HepG2 (cell line): ENCODE measurements around the gene SMIM1. TPM values are rescaled to one million over a fixed set of nuclear protein-coding genes. Genes with fewer than 3 reads are reported as not detected.

Experiments
- ATAC-seq: fragments of 200-7000 bp; cut with Tn5 transposase; 3 replicates; pipeline ENCODE4 v1.9.1; 2020; ENCODE audit warnings: mild to moderate bottlenecking, moderate library complexity
- BruUV-seq: library from RNA; stranded (reverse); fragments of 400-500 nt; replicated peaks from 2 replicates; lab custom pipeline; 2021; lab: Mats Ljungman, UMichigan
- CTCF ChIA-PET: fragments of 300-600 bp; formaldehyde crosslinking; extraction: SDS; loops from one replicate; lab custom pipeline; 2021; ENCODE audit warnings: low total read pairs, inconsistent platforms, low intra/inter-chr PET ratio; lab: Yijun Ruan, JAX
- POLR2A ChIA-PET: fragments of 350-600 bp; sonication (Branson Sonifier 250); formaldehyde crosslinking; loops from one replicate; lab custom pipeline; 2020; ENCODE audit warnings: antibody characterized with exemption, inconsistent platforms; lab: Yijun Ruan, JAX
- DNase-seq: peaks from one replicate; pipeline ENCODE4 v3.0.0-alpha.2; 2015; ENCODE audit warnings: low spot score
- FAIRE-seq: peaks from 3 replicates; lab custom pipeline; 2011; peaks lifted over from hg19 to GRCh38; lab: Jason Lieb, UNC
- H2AFZ ChIP-seq: one replicate; pipeline ENCODE4 v1.6.1; 2011; ENCODE audit warnings: low read length, inconsistent platforms
- H3K27ac ChIP-seq: fragments of 300-600 bp; 3 replicates; pipeline ENCODE4 v1.8.0; 2011; ENCODE audit warnings: mixed run types, mild to moderate bottlenecking, mixed read lengths, low read length, inconsistent platforms; ENCODE audit not compliant: insufficient read depth; ENCODE audit errors: extremely low read length
- H3K27me3 ChIP-seq, 2 experiments: fragments of 200-600 bp in 1 of 2; 2 replicates in 1 of 2; 3 replicates in 1 of 2; pipeline versions ENCODE4 v1.6.0 to v1.8.0; 2011; ENCODE audit warnings: low read length in 2 of 2, mild to moderate bottlenecking in 2 of 2, moderate library complexity in 2 of 2, inconsistent platforms in 1 of 2; ENCODE audit not compliant: insufficient read depth in 2 of 2, control insufficient read depth in 1 of 2
- H3K36me3 ChIP-seq, 2 experiments: fragments of 200-600 bp in 1 of 2; replicated peaks in 1 of 2; 2 replicates in 1 of 2; 3 replicates in 1 of 2; pipeline versions ENCODE4 v1.5.1 to v1.8.0; 2011; ENCODE audit warnings: low read length in 2 of 2, inconsistent platforms in 1 of 2; ENCODE audit not compliant: insufficient read depth in 2 of 2, control insufficient read depth in 1 of 2
- H3K4me1 ChIP-seq: 2 replicates; pipeline ENCODE4 v1.5.1; 2012; ENCODE audit warnings: low read length, inconsistent platforms; ENCODE audit not compliant: insufficient read depth
- H3K4me2 ChIP-seq: 2 replicates; pipeline ENCODE4 v1.6.0; 2011; ENCODE audit warnings: low read depth, low read length, inconsistent platforms
- H3K4me3 ChIP-seq, 3 experiments: fragments of 200-600 bp in 1 of 3; sonication (generic), shearing (Covaris generic) in 1 of 3; replicated peaks in 1 of 3; 2 replicates each; pipeline ENCODE4 v1.5.1; 2011 to 2016; ENCODE audit warnings: low read length in 3 of 3, inconsistent platforms in 2 of 3, low read depth in 2 of 3, mild to moderate bottlenecking in 2 of 3, control low read depth in 1 of 3, mixed read lengths in 1 of 3; ENCODE audit not compliant: insufficient read depth in 1 of 3
- H3K79me2 ChIP-seq: one replicate; pipeline ENCODE4 v1.6.1; 2011; ENCODE audit warnings: low read length, inconsistent platforms; ENCODE audit not compliant: insufficient read depth
- H3K9ac ChIP-seq: 2 replicates; pipeline ENCODE4 v1.6.0; 2011; ENCODE audit warnings: mild to moderate bottlenecking, low read depth, low read length, inconsistent platforms; ENCODE audit not compliant: insufficient read depth
- H3K9me3 ChIP-seq: 2 replicates; pipeline ENCODE4 v1.5.1; 2012; ENCODE audit warnings: mild to moderate bottlenecking, low read length
- H4K20me1 ChIP-seq: 2 replicates; pipeline ENCODE4 v1.6.0; 2011; ENCODE audit warnings: inconsistent platforms, mild to moderate bottlenecking, low read length, moderate library complexity; ENCODE audit not compliant: insufficient read depth
- AGO1 ChIP-seq: fragments of 200-400 bp; formaldehyde crosslinking; IDR thresholded peaks from 2 replicates; pipeline ENCODE4 v1.6.1; 2017; ENCODE audit warnings: mild to moderate bottlenecking, low read depth, low read length, moderate library complexity; ENCODE audit not compliant: poor library complexity, severe bottlenecking
- RERE ChIP-seq: IDR thresholded peaks from 2 replicates; pipeline ENCODE4 v1.6.1; 2016; ENCODE audit warnings: low read depth, missing genetic modification reagents, missing compliant biosample characterization
- WGBS: methylation state at CpG from one replicate; pipeline ENCODE4 v1.1.6; 2017; ENCODE audit warnings: low lambda C conversion rate; 5-methylcytosine and 5-hydroxymethylcytosine counted together
- in situ Hi-C: cut with HindIII; loops from 2 replicates; pipeline ENCODE4 v1.10.0; 2017; ENCODE audit warnings: low pct_unique_long_range_greater_than_20kb; ENCODE audit not compliant: extremely low pct_ligation_motif_present
- intact Hi-C: fragments of 100-400 bp; cut with micrococcal nuclease; formaldehyde crosslinking; loops from one replicate; pipeline ENCODE4 v1.10.0; 2022; ENCODE audit not compliant: unreplicated experiment
- polyA plus RNA-seq, 8 experiments: library from polyadenylated mRNA; depleted of rRNA in 3 of 8; stranded (reverse) in 7 of 8; unstranded in 1 of 8; fragments of >200 nt; fragmentation: Illumina TruSeq in 4 of 8; extraction: Trizol in 4 of 8; gene quantifications; 2 replicates each; pipeline versions ENCODE4 v1.2.1 to v1.2.3, GENCODE V29; 2011 to 2016; ENCODE audit warnings: low read depth in 4 of 8, missing spikeins in 1 of 8, mixed read lengths in 1 of 8; ENCODE audit not compliant: insufficient read depth in 1 of 8
- total RNA-seq, 5 experiments: library from RNA; depleted of rRNA; stranded (reverse); fragments of >200 nt; fragmentation: Illumina TruSeq; extraction: Trizol; gene quantifications; 2 replicates each; pipeline ENCODE4 v1.2.3, GENCODE V29; 2016; ENCODE audit warnings: low read depth in 1 of 5

Gene SMIM1
- total and polyA plus RNA-seq, 2 of the 13 experiments (the other 11 are each of a cell fraction or from before 2014, with no cell fraction given) = 12.4 to 56.3 TPM

- ChIA-PET POLR2A (no interaction called here), CTCF (no interaction called here)
- no peak for FAIRE-seq
- H3K4me2 ChIP-seq = no peak overlapping the region
- no peak for DNase-seq
- no peaks in the 10 kb centered on the region for H3K27me3 ChIP-seq
- H3K4me1 ChIP-seq = peaks cover 35% of the 10 kb centered on the region
- H3K9ac ChIP-seq = no peak overlapping the region
- H3K79me2 ChIP-seq = no peaks in the 10 kb centered on the region
- no peak overlapping the region for H3K27ac ChIP-seq
- in situ Hi-C loops = no loop called here
- intact Hi-C loops = no loop called here
- no peaks in the 10 kb centered on the region for H4K20me1 ChIP-seq
- H2AFZ ChIP-seq = no peak overlapping the region
- H3K36me3 ChIP-seq = peaks cover 1 to 2% of the 10 kb centered on the region in 2 experiments; a peak in 1 of 5 replicates
- H3K4me3 ChIP-seq = no peak overlapping the region
- WGBS = 94% methylated on average over 7 of the region's 25 CpGs
- no TSS peak for BruUV-seq
- TF ChIP-seq RERE (CRISPR knock-in tag) (no peak), AGO1 (peak; percentile 79)
- ATAC-seq = no peak
- no peaks in the 10 kb centered on the region for H3K9me3 ChIP-seq
These were observed 41.9 kb upstream of the SMIM1 start for GRCh38 chr1:3730543-3731247.
